Right lobe of liver (tissue), 4 donors: ENCODE data around the gene OPCML.

Experiments
- POLR2A ChIP-seq: fragments of 450-650 bp; IDR thresholded peaks from one replicate; pipeline ENCODE4 v1.6.1; 2017; ENCODE audit warnings: antibody characterized with exemption, mild to moderate bottlenecking
- TF ChIP-seq, protein P1 (sequence below), 4 donors: fragments of 200-600 bp in 3 of 4; fragments of 450-650 bp in 1 of 4; IDR thresholded peaks; one replicate each; pipeline versions ENCODE4 v1.5.1 to v1.8.0; 2016 to 2022; ENCODE audit warnings: antibody characterized with exemption in 4 of 4, mild to moderate bottlenecking in 2 of 4
- donor health status: DM: no; HTN: no; CAD: no.
- donor health status: DM: no; HTN: no; CAD: no.
- donor health status: DM: no; HTN: yes; CAD: no.

DNA sequence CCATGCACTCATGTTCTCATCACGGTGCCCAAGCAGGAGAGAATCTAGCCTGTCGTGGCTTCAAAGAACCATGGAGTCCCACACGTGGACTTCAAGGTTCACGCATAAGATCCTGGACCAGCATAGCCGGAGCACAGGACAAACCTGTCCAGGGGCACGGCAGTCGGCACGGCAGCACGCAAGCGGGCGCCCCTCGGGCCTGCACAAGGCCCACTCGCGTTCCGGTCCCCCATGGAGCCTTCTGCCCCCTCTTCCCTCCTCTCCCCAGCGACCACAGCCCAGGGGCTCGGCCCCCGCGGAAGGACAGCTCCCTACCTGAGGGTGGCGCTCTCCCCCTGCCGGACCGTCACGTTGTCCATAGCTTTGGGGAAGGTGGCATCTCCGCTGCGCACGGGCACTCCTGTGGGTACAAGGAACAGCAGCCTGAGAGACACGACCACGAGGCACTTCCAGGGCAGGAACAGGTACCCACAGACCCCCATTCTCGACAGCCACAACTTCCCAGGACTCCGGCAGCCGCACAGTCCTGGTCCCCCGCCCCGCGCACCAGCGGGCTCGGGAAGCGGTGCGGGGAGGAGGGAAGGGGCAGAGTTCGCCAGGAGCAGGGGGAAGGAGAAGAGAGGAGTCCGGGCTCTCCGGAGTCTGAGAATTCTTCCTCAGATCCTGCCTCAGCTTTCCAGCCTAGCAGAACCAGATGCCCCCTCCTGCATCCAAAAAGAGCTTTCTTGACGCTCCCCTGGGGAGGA is 589.5 kb downstream of the OPCML start:
- TF ChIP-seq, protein P1, sequence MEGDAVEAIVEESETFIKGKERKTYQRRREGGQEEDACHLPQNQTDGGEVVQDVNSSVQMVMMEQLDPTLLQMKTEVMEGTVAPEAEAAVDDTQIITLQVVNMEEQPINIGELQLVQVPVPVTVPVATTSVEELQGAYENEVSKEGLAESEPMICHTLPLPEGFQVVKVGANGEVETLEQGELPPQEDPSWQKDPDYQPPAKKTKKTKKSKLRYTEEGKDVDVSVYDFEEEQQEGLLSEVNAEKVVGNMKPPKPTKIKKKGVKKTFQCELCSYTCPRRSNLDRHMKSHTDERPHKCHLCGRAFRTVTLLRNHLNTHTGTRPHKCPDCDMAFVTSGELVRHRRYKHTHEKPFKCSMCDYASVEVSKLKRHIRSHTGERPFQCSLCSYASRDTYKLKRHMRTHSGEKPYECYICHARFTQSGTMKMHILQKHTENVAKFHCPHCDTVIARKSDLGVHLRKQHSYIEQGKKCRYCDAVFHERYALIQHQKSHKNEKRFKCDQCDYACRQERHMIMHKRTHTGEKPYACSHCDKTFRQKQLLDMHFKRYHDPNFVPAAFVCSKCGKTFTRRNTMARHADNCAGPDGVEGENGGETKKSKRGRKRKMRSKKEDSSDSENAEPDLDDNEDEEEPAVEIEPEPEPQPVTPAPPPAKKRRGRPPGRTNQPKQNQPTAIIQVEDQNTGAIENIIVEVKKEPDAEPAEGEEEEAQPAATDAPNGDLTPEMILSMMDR (IDR thresholded peaks at IDR 0.05), result no peak
- no peak for TF ChIP-seq POLR2A
